ENCODE data around the gene ODF2L.

Gene ODF2L

GRCh38 chr1:86419277-86419903 lies 23.3 kb upstream of the ODF2L start:
- TF ChIP-seq, protein P1, sequence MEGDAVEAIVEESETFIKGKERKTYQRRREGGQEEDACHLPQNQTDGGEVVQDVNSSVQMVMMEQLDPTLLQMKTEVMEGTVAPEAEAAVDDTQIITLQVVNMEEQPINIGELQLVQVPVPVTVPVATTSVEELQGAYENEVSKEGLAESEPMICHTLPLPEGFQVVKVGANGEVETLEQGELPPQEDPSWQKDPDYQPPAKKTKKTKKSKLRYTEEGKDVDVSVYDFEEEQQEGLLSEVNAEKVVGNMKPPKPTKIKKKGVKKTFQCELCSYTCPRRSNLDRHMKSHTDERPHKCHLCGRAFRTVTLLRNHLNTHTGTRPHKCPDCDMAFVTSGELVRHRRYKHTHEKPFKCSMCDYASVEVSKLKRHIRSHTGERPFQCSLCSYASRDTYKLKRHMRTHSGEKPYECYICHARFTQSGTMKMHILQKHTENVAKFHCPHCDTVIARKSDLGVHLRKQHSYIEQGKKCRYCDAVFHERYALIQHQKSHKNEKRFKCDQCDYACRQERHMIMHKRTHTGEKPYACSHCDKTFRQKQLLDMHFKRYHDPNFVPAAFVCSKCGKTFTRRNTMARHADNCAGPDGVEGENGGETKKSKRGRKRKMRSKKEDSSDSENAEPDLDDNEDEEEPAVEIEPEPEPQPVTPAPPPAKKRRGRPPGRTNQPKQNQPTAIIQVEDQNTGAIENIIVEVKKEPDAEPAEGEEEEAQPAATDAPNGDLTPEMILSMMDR (IDR thresholded peaks at IDR 0.05; ENCODE audit: insufficient read depth, low read depth, low read length, missing control alignments): peak; percentile 71
- H3K4me3 ChIP-seq (ENCODE audit: low read depth, low read length): peak overlapping the region; percentile 15
- peak; percentile 62 for DNase-seq (ENCODE audit: low read depth)

GRCh38 chr1:86416343-86416742 lies 20.2 kb upstream of the ODF2L start:
- H3K4me3 ChIP-seq (ENCODE audit: low read depth, low read length): no peak overlapping the region
- no peak for DNase-seq (ENCODE audit: low read depth)
- TF ChIP-seq, protein P1 (IDR thresholded peaks at IDR 0.05; ENCODE audit: insufficient read depth, low read depth, low read length, missing control alignments): no peak

GRCh38 chr1:86410879-86411278 lies 14.8 kb upstream of the ODF2L start:
- DNase-seq (ENCODE audit: low read depth): no peak
- H3K4me3 ChIP-seq (ENCODE audit: low read depth, low read length): no peak overlapping the region
- TF ChIP-seq, protein P1 (IDR thresholded peaks at IDR 0.05; ENCODE audit: insufficient read depth, low read depth, low read length, missing control alignments): no peak

DNA sequence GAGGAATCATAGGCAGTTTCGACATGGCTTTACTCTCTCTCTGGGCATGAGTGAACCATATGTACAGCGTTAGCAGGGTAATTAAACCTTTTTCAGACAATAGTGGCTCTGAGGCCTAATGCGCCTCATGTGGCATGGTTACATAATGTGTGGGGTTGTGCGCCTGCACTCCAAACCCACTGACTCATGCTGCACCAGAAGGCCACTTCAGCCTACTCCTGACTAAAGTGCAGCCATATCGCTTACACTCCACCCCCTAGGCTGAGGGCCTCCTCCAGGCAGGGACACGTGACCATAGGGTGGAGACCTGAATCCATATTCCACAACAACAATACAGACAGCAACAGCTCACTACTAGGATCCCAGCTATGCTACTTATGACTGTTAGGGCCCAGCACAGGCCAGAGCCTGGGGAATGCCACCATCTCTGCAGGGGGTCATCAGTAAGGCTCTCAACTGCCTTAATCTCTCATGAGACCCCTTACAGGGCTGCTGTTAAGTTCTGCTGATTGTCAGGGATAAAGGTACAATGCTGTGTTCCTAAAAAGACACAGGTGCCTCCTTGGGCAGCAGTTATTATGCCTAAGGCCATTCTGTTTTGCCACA lies 13.4 kb upstream of the ODF2L start:
- no peak overlapping the region for H3K4me3 ChIP-seq (ENCODE audit: low read depth, low read length)
- TF ChIP-seq, protein P1 (IDR thresholded peaks at IDR 0.05; ENCODE audit: insufficient read depth, low read depth, low read length, missing control alignments): no peak
- no peak for DNase-seq (ENCODE audit: low read depth)

GRCh38 chr1:86396498-86396890 lies 371 bp upstream of the ODF2L start:
- TF ChIP-seq, protein P1 (IDR thresholded peaks at IDR 0.05; ENCODE audit: insufficient read depth, low read depth, low read length, missing control alignments): no peak
- DNase-seq (ENCODE audit: low read depth): no peak
- H3K4me3 ChIP-seq (ENCODE audit: low read depth, low read length): peak overlapping the region; percentile 73

DNA sequence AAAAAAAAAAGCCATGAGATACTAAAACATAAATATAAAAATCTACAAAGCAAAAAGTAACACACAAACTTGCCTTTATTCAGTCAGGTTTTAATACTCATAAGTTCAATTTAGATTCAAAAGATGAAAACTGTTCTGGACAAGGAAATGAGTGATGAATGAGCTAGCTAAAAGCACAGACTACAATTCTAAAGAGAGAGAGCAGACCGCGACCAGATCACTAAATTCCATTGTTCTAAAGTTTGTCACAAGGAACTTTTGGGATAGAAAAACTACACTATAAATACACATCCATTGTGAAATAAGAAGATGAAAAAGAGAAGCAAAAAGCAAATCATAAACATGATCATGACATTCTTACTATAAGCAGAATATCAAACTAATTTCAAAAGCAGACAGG lies 1.7 kb downstream of the ODF2L start:
- TF ChIP-seq, protein P1 (IDR thresholded peaks at IDR 0.05; ENCODE audit: insufficient read depth, low read depth, low read length, missing control alignments): no peak

DNA sequence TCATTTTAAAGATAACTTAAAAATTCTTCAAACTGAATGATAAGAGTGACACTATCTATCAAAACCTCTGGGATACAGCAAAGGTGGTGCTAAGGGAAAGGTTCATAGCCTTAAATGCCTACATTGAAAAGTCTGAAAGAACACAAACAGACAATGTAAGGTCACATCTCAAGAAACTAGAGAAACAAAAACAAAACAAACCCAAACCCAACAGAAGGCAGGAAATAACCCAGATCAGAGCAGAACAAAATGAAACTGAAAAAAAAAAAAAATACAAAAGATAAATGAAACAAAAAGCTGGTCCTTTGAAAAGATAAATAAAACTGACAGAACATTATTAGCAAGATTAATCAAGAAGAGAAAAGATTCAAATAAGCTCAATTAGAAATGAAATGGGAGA lies 6.8 kb downstream of the ODF2L start:
- peak overlapping the region; percentile 34 for H3K4me3 ChIP-seq (ENCODE audit: low read depth, low read length)
- TF ChIP-seq, protein P1 (IDR thresholded peaks at IDR 0.05; ENCODE audit: insufficient read depth, low read depth, low read length, missing control alignments): no peak
- DNase-seq (ENCODE audit: low read depth): peak; percentile 53

More for the DNA sequence above, 1.7 kb downstream of the ODF2L start:
- no peak for DNase-seq (ENCODE audit: low read depth)
- H3K4me3 ChIP-seq (ENCODE audit: low read depth, low read length): no peak overlapping the region
